ENCODE measurements around the gene CBX4. TPM values are rescaled to one million over a fixed set of nuclear protein-coding genes. Genes with fewer than 3 reads are reported as not detected.

CBX4 gene
- total and polyA plus RNA-seq, 2 of the 13 experiments (the other 11 are each of a cell fraction or from before 2014, with no cell fraction given): 25.8 to 50.8 TPM

DNA sequence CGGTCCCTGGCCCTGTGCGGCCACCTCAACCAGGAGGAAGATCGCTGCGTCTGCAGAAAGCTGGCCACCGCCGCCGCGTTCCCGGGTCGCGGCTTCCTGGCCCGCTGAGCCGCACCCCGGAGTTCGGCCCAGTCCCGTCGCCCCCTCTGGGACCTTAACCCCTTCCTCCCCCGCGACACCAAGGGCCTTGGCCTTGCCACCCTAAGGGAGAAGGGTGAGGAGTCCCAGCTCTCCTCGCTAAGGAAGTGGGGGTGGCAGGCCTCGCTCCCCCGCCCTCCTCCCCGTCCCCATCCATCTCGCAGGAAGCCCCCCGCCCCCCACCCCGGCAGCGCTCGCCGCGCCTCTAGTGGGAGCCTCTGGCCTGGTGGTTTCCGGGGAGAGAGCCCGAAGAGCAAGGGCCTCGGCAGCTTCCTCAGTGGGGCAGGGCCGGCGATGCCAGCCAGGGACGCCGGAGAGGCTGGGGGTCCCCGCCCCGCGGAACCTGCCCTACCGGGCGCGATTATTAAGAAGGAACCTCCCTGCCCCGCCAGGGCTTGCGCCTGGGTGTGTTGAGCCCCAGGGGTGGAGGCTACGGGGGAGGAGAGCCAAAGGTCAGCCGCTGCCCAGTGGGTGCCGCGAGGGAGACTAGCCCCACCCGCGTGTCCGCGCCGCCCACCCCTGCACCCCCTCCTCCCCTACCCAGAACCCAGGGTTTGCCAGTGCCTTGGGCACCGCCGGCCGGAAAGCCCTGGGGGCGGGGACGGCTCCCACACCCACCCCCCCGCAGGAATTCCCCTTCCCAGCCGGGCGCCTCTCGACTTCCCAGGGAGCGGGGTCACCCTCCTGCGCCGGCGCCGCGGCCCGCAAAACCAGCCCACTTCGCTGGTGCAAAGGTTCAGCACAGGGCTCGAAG is 6.8 kb downstream of the CBX4 start (continued):
- TF ChIP-seq AKNA (CRISPR knock-in tag; IDR thresholded peaks at IDR 0.05; ENCODE audit: borderline replicate concordance) (0 out of 2 replicates have a peak, but pooled peaks have one; percentile 43), ZBTB42 (CRISPR knock-in tag; IDR thresholded peaks at IDR 0.05) (peak; percentile 52), SP2 (CRISPR knock-in tag; IDR thresholded peaks at IDR 0.05) (no peak), ZNF331 (CRISPR knock-in tag; IDR thresholded peaks at IDR 0.05) (peak; percentile 53; the same call in 1 of the 2 replicates), CREBL2 (CRISPR knock-in tag; IDR thresholded peaks at IDR 0.05; ENCODE audit: borderline replicate concordance) (0 out of 2 replicates have a peak, but pooled peaks have one; percentile 22), TRIM22 (IDR thresholded peaks at IDR 0.05) (no peak), ZSCAN12 (CRISPR knock-in tag; IDR thresholded peaks at IDR 0.05) (peak; percentile 83; the same call in 1 of the 2 replicates), ZBTB38 (CRISPR knock-in tag; IDR thresholded peaks at IDR 0.05) (no peak; the same call in 1 of the 2 replicates), TAF15 (IDR thresholded peaks at IDR 0.05; ENCODE audit: low read depth, low read length, poor library complexity, severe bottlenecking) (peak; percentile 30), CENPT (CRISPR knock-in tag; IDR thresholded peaks at IDR 0.05; ENCODE audit: low read depth) (no peak), SMAD3 (CRISPR knock-in tag; IDR thresholded peaks at IDR 0.05) (peak; percentile 18; the same call in 1 of the 2 replicates), ZNF512B (CRISPR knock-in tag; IDR thresholded peaks at IDR 0.05; ENCODE audit: borderline replicate concordance) (0 out of 2 replicates have a peak, but pooled peaks have one; percentile 48), THAP11 (CRISPR knock-in tag; IDR thresholded peaks at IDR 0.05) (no peak; the same call in 1 of the 2 replicates), ZC3H13 (CRISPR knock-in tag; IDR thresholded peaks at IDR 0.05) (peak; percentile 100)
- TF ChIP-seq, protein P1, sequence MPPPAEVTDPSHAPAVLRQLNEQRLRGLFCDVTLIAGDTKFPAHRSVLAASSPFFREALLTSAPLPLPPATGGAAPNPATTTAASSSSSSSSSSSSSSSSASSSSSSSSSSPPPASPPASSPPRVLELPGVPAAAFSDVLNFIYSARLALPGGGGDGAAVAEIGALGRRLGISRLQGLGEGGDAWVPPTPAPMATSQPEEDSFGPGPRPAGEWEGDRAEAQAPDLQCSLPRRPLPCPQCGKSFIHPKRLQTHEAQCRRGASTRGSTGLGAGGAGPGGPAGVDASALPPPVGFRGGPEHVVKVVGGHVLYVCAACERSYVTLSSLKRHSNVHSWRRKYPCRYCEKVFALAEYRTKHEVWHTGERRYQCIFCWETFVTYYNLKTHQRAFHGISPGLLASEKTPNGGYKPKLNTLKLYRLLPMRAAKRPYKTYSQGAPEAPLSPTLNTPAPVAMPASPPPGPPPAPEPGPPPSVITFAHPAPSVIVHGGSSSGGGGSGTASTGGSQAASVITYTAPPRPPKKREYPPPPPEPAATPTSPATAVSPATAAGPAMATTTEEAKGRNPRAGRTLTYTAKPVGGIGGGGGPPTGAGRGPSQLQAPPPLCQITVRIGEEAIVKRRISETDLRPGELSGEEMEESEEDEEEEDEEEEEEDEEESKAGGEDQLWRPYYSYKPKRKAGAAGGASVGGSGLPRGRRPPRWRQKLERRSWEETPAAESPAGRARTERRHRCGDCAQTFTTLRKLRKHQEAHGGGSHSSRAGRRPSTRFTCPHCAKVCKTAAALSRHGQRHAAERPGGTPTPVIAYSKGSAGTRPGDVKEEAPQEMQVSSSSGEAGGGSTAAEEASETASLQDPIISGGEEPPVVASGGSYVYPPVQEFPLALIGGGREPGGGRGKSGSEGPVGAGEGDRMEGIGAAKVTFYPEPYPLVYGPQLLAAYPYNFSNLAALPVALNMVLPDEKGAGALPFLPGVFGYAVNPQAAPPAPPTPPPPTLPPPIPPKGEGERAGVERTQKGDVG (CRISPR knock-in tag; IDR thresholded peaks at IDR 0.05; ENCODE audit: borderline replicate concordance): no peak
